CD4-positive, alpha-beta T cell treated with Interleukin-4 for 4 hours (primary cell): ENCODE results near the gene CANT1.
"Not testable (repeated sequence)": the region's sequence is repeated elsewhere in the genome, so short reads cannot be mapped to it uniquely, and the experiment has no call there.

ENCODE experiments used
- DNase-seq: peaks from one replicate; pipeline ENCODE4 v3.0.0-alpha.2; 2020

Gene CANT1

DNA sequence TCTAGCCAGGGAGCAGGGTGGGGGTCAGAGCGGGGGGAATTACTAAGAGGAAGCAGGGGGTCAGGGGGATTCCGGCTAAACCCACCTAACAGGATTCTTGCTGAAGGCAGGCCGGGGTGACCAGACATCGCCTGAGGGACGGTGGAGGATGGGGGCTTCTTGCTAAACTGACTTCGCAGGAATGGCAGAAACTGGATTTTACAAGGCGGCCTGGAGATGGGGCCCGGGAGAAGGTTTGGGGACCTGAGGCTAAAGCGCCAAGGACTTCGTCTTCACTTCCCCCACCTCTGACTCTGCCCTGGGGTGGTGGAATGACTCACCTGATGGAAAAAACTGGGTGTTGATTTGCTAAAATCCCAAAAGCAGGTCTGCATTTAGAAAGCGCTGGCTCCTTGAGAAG, 53.3 kb downstream of the CANT1 start:
- DNase-seq = no peak

DNA sequence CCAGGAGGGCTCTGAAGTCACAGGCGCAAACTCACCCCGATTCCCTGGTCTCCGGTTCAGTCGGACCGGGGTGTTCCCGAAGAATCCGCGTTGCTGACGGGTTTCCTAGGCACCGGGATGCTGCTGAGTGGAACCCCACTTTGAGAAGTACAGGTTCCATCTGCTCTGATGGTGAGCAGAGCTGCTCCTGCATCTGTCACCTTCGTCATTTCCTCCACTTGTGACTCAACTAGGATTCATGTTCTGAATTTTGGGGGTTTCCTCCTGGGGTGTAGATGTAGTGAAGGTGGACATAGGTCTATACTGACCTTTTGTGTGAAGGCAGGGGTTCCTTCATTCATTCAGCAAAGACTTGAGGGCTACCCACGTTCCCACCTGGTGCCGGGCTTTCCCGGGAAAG, 54.9 kb downstream of the CANT1 start:
- DNase-seq = no peak

DNA sequence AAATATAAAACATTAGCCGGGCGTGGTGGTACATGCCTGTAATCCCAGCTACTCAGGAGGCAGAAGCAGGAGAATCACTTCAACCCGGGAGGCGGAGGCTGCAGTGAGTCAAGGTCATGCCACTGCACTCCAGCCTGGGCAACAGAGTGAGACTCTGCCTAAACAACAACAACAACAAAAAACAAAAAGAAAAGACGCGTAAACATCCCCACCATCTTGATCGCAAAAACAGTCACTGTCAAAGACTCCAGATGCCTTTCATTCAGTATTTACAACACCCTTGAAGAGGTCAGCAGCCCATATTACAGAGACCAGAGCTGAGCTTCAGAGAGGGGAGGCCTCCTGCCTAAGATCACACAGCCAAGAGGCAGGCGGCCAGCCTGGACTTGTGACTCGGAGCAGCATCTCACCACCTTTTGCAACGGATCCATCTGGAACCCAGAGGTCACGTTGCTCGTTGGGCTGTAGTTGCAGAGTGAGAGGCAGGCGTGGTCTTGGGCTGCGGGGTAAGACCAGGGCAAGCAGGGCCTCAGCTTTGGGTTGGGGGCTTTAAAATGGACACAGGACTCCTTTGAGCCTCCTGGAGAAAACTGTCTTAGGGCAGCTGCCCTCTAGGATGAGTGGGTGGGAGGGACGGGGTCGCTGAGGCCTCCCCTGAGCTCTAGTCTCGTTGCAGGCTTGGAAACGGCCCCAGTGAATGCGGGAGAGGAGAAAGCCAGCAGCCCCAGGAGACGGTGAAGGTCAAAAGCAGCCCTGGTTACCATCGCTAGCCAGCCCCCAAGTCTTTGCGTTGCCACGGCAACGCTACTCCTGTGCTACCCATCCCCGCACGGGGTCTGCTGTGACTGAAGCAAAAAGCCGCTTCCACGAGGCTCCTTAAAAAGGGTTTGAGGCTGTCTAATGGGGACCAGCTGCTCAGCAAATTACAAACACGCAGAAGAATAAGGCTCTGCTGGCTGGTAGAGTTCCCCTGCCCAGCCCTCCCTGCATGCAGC, 55.9 kb downstream of the CANT1 start:
- no peak for DNase-seq

DNA sequence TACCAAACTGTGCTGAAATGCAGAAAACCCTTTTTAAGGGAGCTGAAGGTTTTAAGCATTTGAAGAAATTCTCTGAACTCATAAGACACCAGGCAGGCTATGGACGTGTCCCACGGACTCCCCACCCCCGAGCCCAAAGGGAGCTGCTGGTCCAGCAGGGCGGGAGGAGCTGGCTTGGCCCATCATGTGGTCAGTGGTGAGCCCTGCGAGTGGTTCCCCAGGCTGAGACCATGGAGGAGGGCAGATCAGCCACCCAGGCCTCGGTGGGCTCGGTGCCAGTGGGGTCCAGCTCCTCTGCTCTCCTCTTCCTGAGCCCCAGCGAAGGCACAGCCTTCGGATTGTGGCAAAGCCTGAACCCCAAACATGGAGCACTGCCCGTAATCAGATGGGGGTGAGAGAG, 56.9 kb downstream of the CANT1 start:
- DNase-seq = no peak

DNA sequence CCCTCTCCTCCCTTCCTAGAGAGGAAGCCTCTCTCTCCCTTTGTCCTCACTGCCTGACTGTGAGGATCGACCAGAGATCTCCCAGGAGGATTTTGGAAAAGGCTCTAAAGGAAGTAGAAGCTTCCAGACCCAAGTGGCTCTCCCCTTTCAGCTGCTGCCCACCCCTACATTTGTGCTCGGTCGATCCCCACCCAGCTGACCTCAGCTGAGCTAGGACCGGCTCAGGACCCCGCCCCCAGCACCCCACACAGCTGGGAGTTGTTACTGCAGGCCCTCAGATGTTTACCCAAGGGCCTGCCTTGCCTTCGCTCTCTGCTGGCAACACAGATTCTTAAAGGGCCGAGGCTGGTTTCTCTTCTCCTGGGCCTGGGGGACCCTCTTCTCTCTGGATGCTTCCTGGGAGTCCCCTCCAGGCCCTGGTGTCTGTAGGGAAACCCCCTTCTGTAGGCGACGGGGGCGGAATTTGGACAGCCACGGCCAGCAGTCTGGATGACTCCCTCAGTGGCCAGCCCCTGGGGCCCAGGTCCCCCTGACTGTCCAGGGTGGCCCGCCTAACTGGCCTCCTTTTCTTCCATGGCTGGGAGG, 57.5 kb downstream of the CANT1 start:
- DNase-seq = no peak

DNA sequence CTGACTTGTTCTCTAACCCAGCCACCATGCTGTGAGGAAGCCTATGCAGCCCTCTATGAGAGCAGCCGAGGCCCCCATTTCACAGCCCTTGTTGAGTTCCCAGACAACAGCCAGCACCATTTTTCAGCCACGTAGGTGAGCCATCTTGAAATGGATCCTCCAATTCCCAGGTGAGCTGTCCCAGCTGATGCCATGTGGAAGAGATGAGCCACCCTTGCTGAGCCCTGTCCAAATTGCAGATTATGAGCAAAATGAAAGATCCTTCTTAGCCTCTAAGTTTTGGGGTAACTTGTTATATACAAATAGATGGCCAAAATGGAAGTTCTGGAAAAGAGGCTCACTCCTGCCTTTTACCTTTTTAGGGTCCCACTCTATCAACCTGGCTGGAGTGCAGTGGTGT, 58.7 kb downstream of the CANT1 start:
- DNase-seq = no peak

DNA sequence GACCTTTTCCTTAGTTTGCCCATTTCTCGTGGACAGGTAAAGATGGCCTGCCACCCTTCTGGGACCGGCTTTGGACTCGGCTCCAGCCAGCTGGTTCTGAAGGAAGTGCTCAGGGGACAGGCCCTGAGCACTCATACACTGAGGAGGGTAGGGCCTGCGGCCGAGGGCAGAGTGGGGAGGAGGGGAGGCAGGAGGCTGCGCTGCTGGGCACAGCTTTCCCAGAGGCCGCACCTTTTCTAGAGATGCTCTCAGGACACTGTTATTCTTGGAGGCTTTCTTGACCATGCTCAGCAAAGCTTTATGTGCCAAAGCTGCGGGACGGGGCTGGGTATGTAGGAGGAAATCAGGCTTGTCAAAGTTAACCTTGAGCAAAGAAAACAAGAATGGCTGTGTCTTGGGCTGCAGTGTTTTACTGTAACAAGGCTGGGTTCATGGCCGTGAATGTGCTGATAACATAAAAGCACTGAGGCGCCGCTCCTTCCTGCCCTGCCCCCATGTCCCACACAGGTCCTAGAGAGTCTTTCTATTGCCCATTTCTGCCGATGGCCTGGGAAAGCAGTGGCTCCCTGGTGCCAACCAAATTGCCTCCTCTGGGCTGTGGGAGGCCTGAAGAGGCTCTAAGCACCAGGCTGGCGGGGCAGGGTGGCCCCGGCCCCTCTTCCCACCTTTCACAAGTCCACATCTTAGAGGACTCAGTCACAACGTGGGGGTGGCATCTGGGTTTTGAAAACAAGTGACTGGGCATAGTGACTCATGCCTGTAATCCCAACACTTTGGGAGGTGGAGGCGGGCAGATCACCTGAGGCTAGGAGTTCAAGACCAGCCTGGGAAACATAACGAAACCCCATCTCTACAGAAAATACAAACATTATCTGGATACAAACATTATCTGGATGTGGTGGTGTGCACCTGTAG, 62.1 kb downstream of the CANT1 start:
- no peak for DNase-seq

DNA sequence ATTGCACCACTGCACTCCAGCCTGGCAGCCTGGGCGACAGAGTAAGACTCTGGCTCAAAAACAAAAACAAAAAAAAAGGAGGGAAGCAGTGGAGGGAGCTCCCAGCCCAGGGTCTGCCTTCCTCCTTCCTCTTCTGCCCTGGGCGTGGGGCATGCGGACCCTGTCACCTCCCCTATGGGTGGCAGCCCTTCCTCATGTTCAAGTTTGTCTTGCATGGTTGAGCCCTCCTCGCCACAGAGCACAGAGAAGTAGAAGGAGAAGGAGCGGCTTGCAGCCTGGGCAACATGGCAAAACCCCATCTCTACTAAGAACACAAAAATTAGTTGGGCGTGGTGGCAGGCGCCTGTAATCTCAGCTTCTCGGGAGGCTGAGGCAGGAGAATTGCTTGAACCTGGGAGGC, 62.9 kb downstream of the CANT1 start:
- no peak for DNase-seq

DNA sequence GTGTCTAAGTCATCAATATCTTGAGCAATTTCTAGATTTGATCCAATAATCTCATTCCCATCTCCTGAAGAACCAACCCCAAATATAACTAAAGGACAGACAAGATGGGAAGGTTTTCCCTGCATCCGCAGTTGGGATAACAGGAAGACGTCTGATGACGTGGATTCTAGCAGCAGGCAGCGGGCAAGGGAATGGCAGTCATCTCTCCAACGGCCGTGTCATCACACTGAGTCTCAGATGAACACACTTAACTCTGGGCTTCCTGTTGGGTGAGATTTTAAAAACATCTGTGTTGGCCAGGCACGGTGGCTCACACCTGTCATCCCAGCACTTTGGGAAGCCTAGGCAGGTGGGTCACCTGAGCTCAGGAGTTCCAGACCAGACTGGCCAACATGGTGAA, 63.4 kb downstream of the CANT1 start:
- DNase-seq = no peak

DNA sequence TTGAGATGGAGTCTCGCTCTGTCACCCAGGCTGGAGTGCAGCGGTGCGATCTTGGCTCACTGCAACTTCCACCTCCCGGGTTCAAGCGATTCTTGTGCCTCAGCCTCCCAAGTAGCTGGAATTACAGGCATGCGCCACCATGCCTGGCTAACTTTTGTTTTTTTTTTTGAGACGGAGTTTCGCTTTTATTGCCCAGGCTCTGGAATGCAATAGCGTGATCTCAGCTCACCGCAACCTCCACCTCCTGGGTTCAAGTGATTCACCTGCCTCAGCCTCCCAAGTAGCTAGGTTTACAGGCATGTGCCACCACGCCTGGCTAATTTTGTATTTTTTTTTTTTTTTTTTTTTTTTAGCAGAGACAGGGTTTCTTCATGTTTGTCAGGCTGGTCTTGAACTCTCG, 64.1 kb downstream of the CANT1 start:
- not testable (repeated sequence) for DNase-seq

DNA sequence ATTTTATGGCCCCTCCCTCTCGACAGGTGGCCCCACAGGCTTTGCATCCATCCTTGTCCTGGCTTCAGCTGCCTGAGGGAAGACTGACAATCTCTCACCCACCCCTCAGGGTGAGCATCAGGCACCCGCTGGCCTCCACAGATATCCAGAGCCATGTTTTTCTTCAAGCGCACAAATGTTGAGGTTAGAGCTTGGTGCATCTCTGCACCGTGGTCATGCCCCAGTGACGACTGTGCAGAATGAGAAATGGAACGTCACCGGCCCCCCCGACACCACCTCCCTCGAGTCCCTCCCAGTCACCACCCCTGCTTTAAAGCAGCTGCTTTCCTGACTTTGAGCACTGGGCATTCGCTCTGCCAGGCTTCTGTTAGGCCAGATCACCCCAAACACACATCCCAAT, 64.6 kb downstream of the CANT1 start:
- no peak for DNase-seq

DNA sequence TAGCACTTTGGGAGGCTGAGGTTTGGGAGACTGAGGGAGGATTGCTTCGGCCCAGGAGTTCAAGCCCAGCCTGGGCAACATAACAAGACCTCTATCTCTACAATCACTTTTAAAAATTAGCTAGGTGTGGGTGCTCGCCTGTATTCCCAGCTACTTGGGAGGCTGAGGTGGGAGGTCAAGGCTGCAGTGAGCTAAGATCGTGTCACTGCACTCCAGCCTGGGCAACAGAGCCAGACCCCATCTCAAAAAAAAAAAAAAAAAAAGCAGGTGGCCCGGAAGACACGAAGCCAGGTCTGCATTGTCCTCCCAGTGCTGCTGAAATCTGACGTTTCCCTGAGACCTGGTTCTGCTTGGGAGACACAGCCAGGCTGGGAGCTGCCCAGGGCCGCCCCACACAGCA, 65.5 kb downstream of the CANT1 start:
- no peak for DNase-seq
